ENCODE measurements around the gene COL18A1. TPM values are rescaled to one million over a fixed set of nuclear protein-coding genes. Genes with fewer than 3 reads are reported as not detected.

The COL18A1 gene
- total RNA-seq, 1 donor, result 33.7 TPM

GRCh38 chr21:45363921-45364467 is 41.0 kb upstream of the COL18A1 start:
- DNase-seq (ENCODE audit: low read depth), result peak; percentile 99
- no peak for TF ChIP-seq CTCF (IDR thresholded peaks at IDR 0.05; ENCODE audit: insufficient read depth, low read depth, low read length)
- H3K4me3 ChIP-seq (ENCODE audit: low read depth, low read length), result no peak overlapping the region

- H3K4me3 ChIP-seq (ENCODE audit: low read depth, low read length), result no peak overlapping the region
- peak; percentile 67 for DNase-seq (ENCODE audit: low read depth)
- TF ChIP-seq CTCF (IDR thresholded peaks at IDR 0.05; ENCODE audit: insufficient read depth, low read depth, low read length), result no peak
These were observed 40.3 kb upstream of the COL18A1 start for GRCh38 chr21:45364468-45365185.

GRCh38 chr21:45365186-45365607 is 39.8 kb upstream of the COL18A1 start:
- H3K4me3 ChIP-seq (ENCODE audit: low read depth, low read length), result no peak overlapping the region
- no peak for TF ChIP-seq CTCF (IDR thresholded peaks at IDR 0.05; ENCODE audit: insufficient read depth, low read depth, low read length)
- no peak for DNase-seq (ENCODE audit: low read depth)

- no peak overlapping the region for H3K4me3 ChIP-seq (ENCODE audit: low read depth, low read length)
- TF ChIP-seq CTCF (IDR thresholded peaks at IDR 0.05; ENCODE audit: insufficient read depth, low read depth, low read length), result no peak
- peak; percentile 74 for DNase-seq (ENCODE audit: low read depth)
These were observed 39.2 kb upstream of the COL18A1 start for GRCh38 chr21:45365608-45366241.

- no peak for TF ChIP-seq CTCF (IDR thresholded peaks at IDR 0.05; ENCODE audit: insufficient read depth, low read depth, low read length)
- H3K4me3 ChIP-seq (ENCODE audit: low read depth, low read length), result no peak overlapping the region
- no peak for DNase-seq (ENCODE audit: low read depth)
These were observed 38.5 kb upstream of the COL18A1 start for GRCh38 chr21:45366476-45366875.

- no peak overlapping the region for H3K4me3 ChIP-seq (ENCODE audit: low read depth, low read length)
- peak; percentile 99 for DNase-seq (ENCODE audit: low read depth)
- TF ChIP-seq CTCF (IDR thresholded peaks at IDR 0.05; ENCODE audit: insufficient read depth, low read depth, low read length), result peak; percentile 31
These were observed 38.0 kb upstream of the COL18A1 start for GRCh38 chr21:45366931-45367401.
